Stimulated activated CD8-positive, alpha-beta memory T cell treated with anti-CD3 and anti-CD28 coated beads, Interleukin-12 subunit alpha, Interleukin-12 subunit beta, amount 100 ng/mL, for 4 hours (primary cell): ENCODE measurements around the gene GDF9.

Experiments
- DNase-seq: peaks from one replicate; pipeline ENCODE4 v3.0.0-alpha.2; 2020; ENCODE audit warnings: low read depth

The GDF9 gene

GRCh38 chr5:132817011-132817410 lies 49.3 kb downstream of the GDF9 start:
- DNase-seq = no peak

GRCh38 chr5:132816554-132816953 lies 49.7 kb downstream of the GDF9 start:
- no peak for DNase-seq

GRCh38 chr5:132816083-132816482 lies 50.2 kb downstream of the GDF9 start:
- DNase-seq = no peak

- no peak for DNase-seq
Measured at GRCh38 chr5:132815454-132815853, 50.8 kb downstream of the GDF9 start.

GRCh38 chr5:132814503-132815294 lies 51.6 kb downstream of the GDF9 start:
- no peak for DNase-seq

GRCh38 chr5:132813599-132814502 lies 52.4 kb downstream of the GDF9 start:
- DNase-seq = peak; percentile 16

- no peak for DNase-seq
Measured at GRCh38 chr5:132812781-132813598, 53.3 kb downstream of the GDF9 start, which contains the start of gene SOWAHA. SOWAHA (plus strand) TSS chr5:132813302; CDS start chr5:132813622, 320 bp downstream.

GRCh38 chr5:132812123-132812765 lies 54.0 kb downstream of the GDF9 start:
- no peak for DNase-seq
